Activated CD4-positive, alpha-beta T cell treated with anti-CD3 and anti-CD28 coated beads for 48 hours (primary cell): ENCODE measurements around the gene RUNDC3A.

ENCODE experiments used
- DNase-seq: peaks from one replicate; pipeline ENCODE4 v3.0.0-alpha.2; 2020

RUNDC3A gene

GRCh38 chr17:44308320-44308818 lies at the start of gene RUNDC3A:
TSS of gene RUNDC3A (plus strand) at chr17:44308601. CDS start at chr17:44308833, 232 bp downstream.
- peak; percentile 88 for DNase-seq

GRCh38 chr17:44258811-44259351 lies 49.5 kb upstream of the RUNDC3A start:
- DNase-seq, result no peak

- DNase-seq, result no peak
Observed at GRCh38 chr17:44260296-44260695, 48.1 kb upstream of the RUNDC3A start.

- DNase-seq, result no peak
Observed at GRCh38 chr17:44262654-44263225, 45.7 kb upstream of the RUNDC3A start.

GRCh38 chr17:44263345-44263902 lies 45.0 kb upstream of the RUNDC3A start:
- no peak for DNase-seq

- DNase-seq, result no peak
Observed at GRCh38 chr17:44266402-44267164, 41.8 kb upstream of the RUNDC3A start.

GRCh38 chr17:44267165-44267455 lies 41.3 kb upstream of the RUNDC3A start:
- DNase-seq, result no peak

- no peak for DNase-seq
Observed at GRCh38 chr17:44267818-44268490, 40.4 kb upstream of the RUNDC3A start, which contains the start of gene SLC4A1. TSS of gene SLC4A1 (minus strand) at chr17:44268135. CDS start at chr17:44262866, 5,269 bp downstream.

- DNase-seq, result no peak
Observed at GRCh38 chr17:44268709-44269534, 39.5 kb upstream of the RUNDC3A start.

GRCh38 chr17:44269535-44270240 lies 38.7 kb upstream of the RUNDC3A start:
- no peak for DNase-seq

GRCh38 chr17:44272321-44272951 lies 36.0 kb upstream of the RUNDC3A start:
- no peak for DNase-seq

GRCh38 chr17:44272954-44273353 lies 35.4 kb upstream of the RUNDC3A start:
- no peak for DNase-seq

- no peak for DNase-seq
Observed at GRCh38 chr17:44273607-44274006, 34.8 kb upstream of the RUNDC3A start.

- DNase-seq, result no peak
Observed at GRCh38 chr17:44277976-44278375, 30.4 kb upstream of the RUNDC3A start.

GRCh38 chr17:44279346-44279665 lies 29.1 kb upstream of the RUNDC3A start:
- no peak for DNase-seq

GRCh38 chr17:44279666-44280391 lies 28.6 kb upstream of the RUNDC3A start:
- no peak for DNase-seq

- no peak for DNase-seq
Observed at GRCh38 chr17:44280392-44280937, 27.9 kb upstream of the RUNDC3A start.

GRCh38 chr17:44281570-44281969 lies 26.8 kb upstream of the RUNDC3A start:
- no peak for DNase-seq

GRCh38 chr17:44282264-44282663 lies 26.1 kb upstream of the RUNDC3A start:
- DNase-seq, result no peak

GRCh38 chr17:44283344-44284023 lies 24.9 kb upstream of the RUNDC3A start:
- DNase-seq, result no peak
